H1 (cell line): ENCODE results near the gene WDR76. TPM values are rescaled to one million over a fixed set of nuclear protein-coding genes. Genes with fewer than 3 reads are reported as not detected.

Experiments used
- CTCF ChIA-PET: fragments of 300-600 bp; sonication (Branson Sonifier 250); formaldehyde crosslinking; loops from one replicate; lab custom pipeline; 2021; ENCODE audit not compliant: partially characterized antibody; lab: Charles Lee
- POLR2A ChIA-PET: fragments of 300-600 bp; sonication (Branson Sonifier 250); formaldehyde crosslinking; loops from one replicate; lab custom pipeline; 2021; ENCODE audit warnings: inconsistent platforms; ENCODE audit not compliant: partially characterized antibody; lab: Charles Lee
- DNase-seq, 2 experiments: peaks; one replicate each; pipeline versions ENCODE4 v3.0.0 to v3.0.0-alpha.2; 2010 to 2022; ENCODE audit warnings: low spot score in 2 of 2, low read depth in 1 of 2, mixed read lengths in 1 of 2
- FAIRE-seq: peaks from 2 replicates; lab custom pipeline; 2011; peaks lifted over from hg19 to GRCh38; lab: Jason Lieb, UNC
- H2AFZ ChIP-seq: 2 replicates; pipeline ENCODE4 v1.8.1; 2012; ENCODE audit warnings: low read length, inconsistent platforms
- H2AK5ac ChIP-seq: 2 replicates; pipeline ENCODE4 v1.6.1; 2013; ENCODE audit warnings: low read depth, low read length
- H2BK120ac ChIP-seq: replicated peaks from 2 replicates; pipeline ENCODE3; 2013; ENCODE audit warnings: low read depth, low read length, inconsistent platforms
- H2BK12ac ChIP-seq: 2 replicates; pipeline ENCODE4 v1.6.1; 2013; ENCODE audit warnings: low read depth, low read length
- H2BK15ac ChIP-seq: 2 replicates; pipeline ENCODE4 v1.6.1; 2013; ENCODE audit warnings: low read length
- H2BK20ac ChIP-seq: 2 replicates; pipeline ENCODE4 v1.6.1; 2013; ENCODE audit warnings: low read length
- H2BK5ac ChIP-seq: 2 replicates; pipeline ENCODE4 v1.6.1; 2013; ENCODE audit warnings: low read depth, low read length
- H3K14ac ChIP-seq: 2 replicates; pipeline ENCODE4 v1.6.1; 2013; ENCODE audit warnings: inconsistent platforms; ENCODE audit not compliant: insufficient read length
- H3K18ac ChIP-seq: 2 replicates; pipeline ENCODE4 v1.6.1; 2013; ENCODE audit warnings: low read length; ENCODE audit errors: extremely low read depth
- H3K23ac ChIP-seq: 2 replicates; pipeline ENCODE4 v1.6.1; 2013; ENCODE audit warnings: inconsistent platforms; ENCODE audit not compliant: insufficient read length
- H3K23me2 ChIP-seq: 2 replicates; pipeline ENCODE4 v1.6.1; 2013; ENCODE audit warnings: low read depth, low read length
- H3K27ac ChIP-seq: 2 replicates; pipeline ENCODE4 v1.6.1; 2011; ENCODE audit warnings: low read depth, low read length, inconsistent platforms
- H3K27me3 ChIP-seq, 4 experiments: replicated peaks in 1 of 4; 1 replicate in 1 of 4; 2 replicates in 3 of 4; pipeline versions ENCODE4 v1.6.1 to v1.8.1; 2011 to 2013; ENCODE audit warnings: low read length in 3 of 4, mild to moderate bottlenecking in 3 of 4, inconsistent platforms in 2 of 4, mixed read lengths in 2 of 4, moderate library complexity in 1 of 4; ENCODE audit not compliant: control insufficient read depth in 3 of 4, insufficient read depth in 3 of 4; ENCODE audit errors: extremely low read depth in 1 of 4
- H3K36me3 ChIP-seq, 4 experiments: 2 replicates each; pipeline versions ENCODE4 v1.6.1 to v1.8.1; 2011 to 2013; ENCODE audit warnings: mild to moderate bottlenecking in 4 of 4, low read length in 3 of 4, moderate library complexity in 2 of 4, control low read depth in 1 of 4, inconsistent platforms in 1 of 4; ENCODE audit not compliant: insufficient read depth in 4 of 4, control insufficient read depth in 2 of 4
- H3K4ac ChIP-seq: replicated peaks from 2 replicates; pipeline ENCODE3; 2013; ENCODE audit warnings: low read length, low read depth, mixed read lengths, inconsistent platforms; ENCODE audit not compliant: insufficient read length
- H3K4me1 ChIP-seq, 4 experiments: replicated peaks in 1 of 4; 1 replicate in 1 of 4; 2 replicates in 3 of 4; pipeline versions ENCODE4 v1.6.1 to v1.8.1; 2011 to 2013; ENCODE audit warnings: low read length in 3 of 4, inconsistent platforms in 2 of 4, mixed read lengths in 1 of 4; ENCODE audit not compliant: insufficient read depth in 4 of 4, control insufficient read depth in 3 of 4
- H3K4me2 ChIP-seq, 2 experiments: 2 replicates each; pipeline versions ENCODE4 v1.6.1 to v1.8.1; 2011 to 2013; ENCODE audit warnings: low read depth in 2 of 2, low read length in 2 of 2, control low read depth in 1 of 2, inconsistent platforms in 1 of 2, mild to moderate bottlenecking in 1 of 2; ENCODE audit not compliant: insufficient read depth in 1 of 2
- H3K4me3 ChIP-seq, 4 experiments: fragments of 200-600, 300-600 bp in 1 of 4; sonication (generic), shearing (Covaris generic), sonication (Bioruptor Twin) in 1 of 4; 2 replicates each; pipeline versions ENCODE4 v1.5.1 to v1.8.1; 2011 to 2016; ENCODE audit warnings: low read length in 4 of 4, low read depth in 3 of 4, control low read depth in 2 of 4, inconsistent platforms in 2 of 4, mild to moderate bottlenecking in 2 of 4, mixed read lengths in 1 of 4, moderate library complexity in 1 of 4; ENCODE audit not compliant: insufficient read depth in 2 of 4; ENCODE audit errors: extremely low read depth in 1 of 4
- H3K56ac ChIP-seq: replicated peaks from 2 replicates; pipeline ENCODE3; 2013; ENCODE audit warnings: low read depth, mild to moderate bottlenecking, mixed read lengths, low read length, inconsistent platforms; ENCODE audit not compliant: insufficient read length
- H3K79me1 ChIP-seq: 2 replicates; pipeline ENCODE4 v1.6.1; 2013; ENCODE audit warnings: low read depth, low read length, control low read depth
- H3K79me2 ChIP-seq, 2 experiments: 2 replicates each; pipeline versions ENCODE4 v1.6.1 to v1.8.1; 2012 to 2013; ENCODE audit warnings: low read length in 2 of 2, mild to moderate bottlenecking in 2 of 2, inconsistent platforms in 1 of 2; ENCODE audit not compliant: insufficient read depth in 2 of 2, control insufficient read depth in 1 of 2
- H3K9ac ChIP-seq, 4 experiments: replicated peaks in 1 of 4; 1 replicate in 1 of 4; 2 replicates in 3 of 4; pipeline versions ENCODE4 v1.6.1 to v1.8.1; 2011 to 2013; ENCODE audit warnings: low read depth in 3 of 4, low read length in 3 of 4, control low read depth in 2 of 4, mild to moderate bottlenecking in 2 of 4, moderate library complexity in 2 of 4, inconsistent platforms in 1 of 4; ENCODE audit errors: extremely low read depth in 1 of 4
- H3K9me3 ChIP-seq, 2 experiments: 2 replicates each; pipeline versions ENCODE4 v1.6.1 to v1.8.1; 2012 to 2013; ENCODE audit warnings: mild to moderate bottlenecking in 2 of 2, moderate library complexity in 2 of 2, control low read depth in 1 of 2, inconsistent platforms in 1 of 2, low read depth in 1 of 2, low read length in 1 of 2, mixed read lengths in 1 of 2; ENCODE audit not compliant: insufficient read depth in 2 of 2
- H4K20me1 ChIP-seq, 2 experiments: replicated peaks in 1 of 2; 2 replicates each; pipeline versions ENCODE3 to v1.8.1; 2011 to 2013; ENCODE audit warnings: inconsistent platforms in 2 of 2, low read length in 2 of 2, mild to moderate bottlenecking in 1 of 2; ENCODE audit not compliant: insufficient read depth in 2 of 2, control insufficient read depth in 1 of 2
- H4K5ac ChIP-seq: 2 replicates; pipeline ENCODE4 v1.6.1; 2013; ENCODE audit warnings: low read length, low read depth, mixed read lengths, inconsistent platforms; ENCODE audit not compliant: insufficient read length
- H4K8ac ChIP-seq: 2 replicates; pipeline ENCODE4 v1.8.0; 2013; ENCODE audit warnings: mild to moderate bottlenecking, moderate library complexity, low read length, inconsistent platforms; ENCODE audit not compliant: insufficient read depth; ENCODE audit errors: extremely low read depth
- H4K91ac ChIP-seq: replicated peaks from 2 replicates; pipeline ENCODE3; 2013; ENCODE audit warnings: low read length, mixed read lengths, inconsistent platforms; ENCODE audit not compliant: insufficient read length
- BACH1 ChIP-seq: IDR thresholded peaks from 2 replicates; pipeline ENCODE4 v1.6.1; 2012; ENCODE audit warnings: low read length, improper control_type of control experiment
- CEBPB ChIP-seq: IDR thresholded peaks from 2 replicates; pipeline ENCODE4 v1.6.1; 2012; ENCODE audit warnings: low read depth, low read length
- E2F6 ChIP-seq: IDR thresholded peaks from 2 replicates; pipeline ENCODE4 v1.6.1; 2012; ENCODE audit warnings: inconsistent platforms
- FOSL1 ChIP-seq: IDR thresholded peaks from 2 replicates; pipeline ENCODE4 v1.6.1; 2011; ENCODE audit warnings: mild to moderate bottlenecking, low read depth, low read length, moderate library complexity; ENCODE audit not compliant: insufficient read depth
- GTF2F1 ChIP-seq: IDR thresholded peaks from 2 replicates; pipeline ENCODE4 v1.6.1; 2012; ENCODE audit warnings: low read depth, low read length, improper control_type of control experiment, borderline replicate concordance
- SP1 ChIP-seq: IDR thresholded peaks from 2 replicates; pipeline ENCODE4 v1.6.1; 2011; ENCODE audit warnings: low read depth, low read length
- SP4 ChIP-seq: IDR thresholded peaks from 2 replicates; pipeline ENCODE4 v1.6.1; 2012; ENCODE audit warnings: low read length, inconsistent platforms
- SRF ChIP-seq: IDR thresholded peaks from 2 replicates; pipeline ENCODE4 v1.6.1; 2011; ENCODE audit warnings: mild to moderate bottlenecking, low read depth, low read length, moderate library complexity
- YY1 ChIP-seq: IDR thresholded peaks from 2 replicates; pipeline ENCODE4 v1.6.1; 2011; ENCODE audit warnings: low read depth, mild to moderate bottlenecking, low read length
- whole genome bisulfite sequencing, 2 experiments: shearing (Covaris generic) in 1 of 2; methylation state at CpG; one replicate each; pipeline versions ENCODE4 v1.1.6 to v1.1.7; 2013 to 2015; ENCODE audit warnings: low lambda C conversion rate in 2 of 2, mixed read lengths in 2 of 2, inconsistent platforms in 1 of 2, low coverage in 1 of 2, missing lambda C conversion rate in 1 of 2; ENCODE audit not compliant: insufficient replicate concordance in 2 of 2, insufficient coverage in 1 of 2, insufficient read length in 1 of 2; ENCODE audit errors: extremely low coverage in 1 of 2, missing lambda C conversion rate in 1 of 2; 5-methylcytosine and 5-hydroxymethylcytosine counted together
- polyA plus RNA-seq, 7 experiments: library from polyadenylated mRNA; depleted of rRNA in 3 of 7; stranded (reverse) in 5 of 7; unstranded in 2 of 7; fragments of >200 nt in 5 of 7; fragments of 200-250 nt in 2 of 7; gene quantifications; 1 replicate in 5 of 7; 2 replicates in 1 of 7; 4 replicates in 1 of 7; pipeline versions ENCODE4 v1.2.1 to v1.2.3, GENCODE V29; 2011 to 2013; ENCODE audit warnings: missing spikeins in 2 of 7, mixed read lengths in 2 of 7
- total RNA-seq: library from RNA; stranded (reverse); fragmentation: NEBNext Ultra II Directional; extraction: Animal tissue kit (Norgen Biotek cat#: 25700); gene quantifications from 2 replicates; pipeline ENCODE4 v1.2.1, GENCODE V29; 2021

Gene WDR76
- total and polyA plus RNA-seq, 2 of the 8 experiments (the other 6 are each of a cell fraction or from before 2014, with no cell fraction given) = 4.1 to 18.9 TPM

- no peak overlapping the region for H3K18ac ChIP-seq
- no peaks in the 10 kb centered on the region for H3K79me1 ChIP-seq
- 95% methylated on average over 7 of the region's 7 CpGs; no CpG with 5 or more reads in 1 of the 2 experiments for WGBS, 2 experiments
- no peak for DNase-seq
- H3K9me3 ChIP-seq = no peaks in the 10 kb centered on the region
- no peaks in the 10 kb centered on the region for H3K23me2 ChIP-seq
- H3K23ac ChIP-seq = no peak overlapping the region
- no peak overlapping the region for H3K14ac ChIP-seq
- CTCF ChIA-PET = interaction anchor here (0.9 to 7.3 kb wide), 7 partner anchors 8 to 160 kb away, joined by 3 to 86 read pairs (median 5); no protein-coding TSS in a partner anchor
- FAIRE-seq = no peak
- no peaks in the 10 kb centered on the region for H3K27me3 ChIP-seq
- no peak overlapping the region for H3K4me2 ChIP-seq
- H2AFZ ChIP-seq = no peak overlapping the region
- TF ChIP-seq SP1 (no peak), GTF2F1 (no peak), SP4 (no peak), YY1 (no peak), CEBPB (no peak), FOSL1 (no peak), SRF (no peak), BACH1 (no peak), E2F6 (no peak)
- H3K4me3 ChIP-seq = no peak overlapping the region
- no peak overlapping the region for H4K5ac ChIP-seq
- no peaks in the 10 kb centered on the region for H3K79me2 ChIP-seq
- H2BK120ac ChIP-seq = no peak overlapping the region
- peaks cover 0 to 2% (median 0%) of the 10 kb centered on the region in 4 experiments; a peak in 2 of 8 replicates for H3K36me3 ChIP-seq
- POLR2A ChIA-PET = interaction anchor here (1.2 to 1.4 kb wide), 2 partner anchors 18 to 71 kb away, joined by 3 read pairs; no protein-coding TSS in a partner anchor
- no peak overlapping the region for H4K91ac ChIP-seq
- no peak overlapping the region for H2BK5ac ChIP-seq
- no peak overlapping the region; the same call in 1 of the 2 replicates for H2AK5ac ChIP-seq
- H2BK15ac ChIP-seq = no peak overlapping the region
- H3K4me1 ChIP-seq = peaks cover 0 to 5% (median 2%) of the 10 kb centered on the region in 4 experiments; a peak in 3 of 7 replicates
- no peak overlapping the region for H4K8ac ChIP-seq
- no peak overlapping the region for H3K27ac ChIP-seq
- no peak overlapping the region for H2BK12ac ChIP-seq
- peak overlapping the region; percentile 29; the same call in 1 of the 2 replicates for H2BK20ac ChIP-seq
- H3K4ac ChIP-seq = no peak overlapping the region
- H3K56ac ChIP-seq = no peak overlapping the region
- no peaks in the 10 kb centered on the region for H4K20me1 ChIP-seq
- H3K9ac ChIP-seq = no peak overlapping the region
These were observed 79.0 kb downstream of the WDR76 start for GRCh38 chr15:43905755-43906154.
